ENCODE measurements around the gene FASLG.
"Not testable (repeated sequence)": the region's sequence is repeated elsewhere in the genome, so short reads cannot be mapped to it uniquely, and the experiment has no call there.

The FASLG gene

GRCh38 chr1:172658871-172659453 lies at the start of gene FASLG:
Gene FASLG (plus strand): TSS chr1:172659103. CDS start chr1:172659202, 99 bp downstream.
- no peak for DNase-seq (ENCODE audit: low spot score)

DNA sequence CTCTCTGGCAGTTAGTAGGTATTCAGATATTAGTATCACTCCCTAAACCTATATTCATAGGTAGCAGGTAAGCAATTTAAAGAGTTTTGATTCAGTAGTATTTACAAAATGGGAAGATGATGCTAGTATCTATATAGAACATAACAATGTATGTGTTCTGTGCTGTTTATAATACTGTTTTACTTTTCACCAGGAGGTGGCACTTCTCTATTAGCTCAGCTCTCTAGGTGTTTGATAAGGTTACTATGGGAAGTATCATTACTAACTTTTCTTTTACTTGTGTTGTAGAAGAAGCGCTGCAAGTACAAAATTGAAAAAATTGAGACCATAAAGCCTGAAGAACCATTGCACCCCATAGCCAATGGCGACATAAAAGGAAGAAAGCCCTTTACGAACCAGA lies 49.4 kb upstream of the FASLG start:
- DNase-seq (ENCODE audit: low spot score) = peak; percentile 35

- DNase-seq (ENCODE audit: low spot score) = no peak
These were observed 46.4 kb upstream of the FASLG start for GRCh38 chr1:172612478-172612877.

DNA sequence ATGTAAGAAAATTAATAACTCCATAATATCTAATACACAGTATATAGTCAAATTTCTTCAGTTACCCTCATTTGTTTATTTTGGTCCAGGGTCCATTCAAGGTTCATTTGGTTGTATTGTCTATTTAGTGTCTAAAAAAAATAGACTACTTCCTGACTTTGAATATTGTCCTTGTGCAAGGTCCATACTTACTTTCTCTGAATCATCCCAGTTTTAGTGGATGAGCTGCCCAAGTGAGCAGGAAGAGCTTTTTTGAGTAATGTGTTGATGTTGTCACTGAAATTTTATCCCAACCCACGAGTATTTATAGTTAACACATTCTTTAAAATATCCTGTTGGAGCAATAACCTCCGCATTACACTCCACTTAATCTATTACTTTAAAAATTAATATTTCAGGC lies 45.6 kb upstream of the FASLG start:
- no peak for DNase-seq (ENCODE audit: low spot score)

GRCh38 chr1:172616195-172616594 lies 42.7 kb upstream of the FASLG start:
- DNase-seq (ENCODE audit: low spot score) = no peak

- DNase-seq (ENCODE audit: low spot score) = no peak
These were observed 42.3 kb upstream of the FASLG start for GRCh38 chr1:172616636-172617035.

DNA sequence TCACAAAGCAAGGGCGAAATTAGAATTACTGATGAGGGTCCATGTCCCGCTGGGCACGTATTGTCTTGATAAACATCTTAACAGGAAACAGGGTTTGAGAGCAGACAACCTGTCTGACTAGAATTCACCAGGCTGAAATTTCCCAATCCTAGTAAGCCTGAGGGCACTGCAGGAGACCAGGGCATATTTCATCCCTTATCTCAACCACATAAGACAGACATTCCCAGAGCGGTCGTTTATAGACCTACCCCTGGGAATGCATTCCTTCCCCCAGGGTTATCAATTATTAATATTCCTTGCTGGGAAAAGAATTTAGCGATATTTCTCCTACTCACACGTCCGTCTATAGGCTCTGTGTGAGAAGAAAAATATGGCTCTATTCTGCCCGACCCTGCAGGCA lies 38.3 kb upstream of the FASLG start:
- not testable (repeated sequence) for DNase-seq (ENCODE audit: low spot score)

GRCh38 chr1:172622541-172622940 lies 36.4 kb upstream of the FASLG start:
- DNase-seq (ENCODE audit: low spot score) = no peak

GRCh38 chr1:172623748-172624147 lies 35.2 kb upstream of the FASLG start:
- DNase-seq (ENCODE audit: low spot score) = no peak

GRCh38 chr1:172626845-172627244 lies 32.1 kb upstream of the FASLG start:
- DNase-seq (ENCODE audit: low spot score) = no peak

DNA sequence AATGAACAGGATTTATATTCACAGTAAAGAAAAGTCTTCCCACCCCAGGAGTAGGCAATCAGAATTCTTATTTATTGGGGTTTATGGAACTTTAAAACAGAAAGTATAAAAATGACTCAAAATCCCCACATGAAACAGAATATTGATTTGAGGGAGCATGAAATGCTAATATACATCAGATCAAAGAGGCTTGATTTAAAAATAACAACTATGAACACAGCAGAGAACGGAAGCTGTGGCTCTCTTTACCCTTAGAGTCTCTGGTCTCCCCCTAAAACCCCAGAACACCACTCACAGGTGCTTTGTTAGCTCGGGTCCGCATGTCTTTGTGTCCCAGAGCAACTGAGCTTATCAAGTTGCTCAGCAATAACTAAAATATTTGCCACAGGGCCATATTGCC lies 31.2 kb upstream of the FASLG start:
- DNase-seq (ENCODE audit: low spot score) = no peak

DNA sequence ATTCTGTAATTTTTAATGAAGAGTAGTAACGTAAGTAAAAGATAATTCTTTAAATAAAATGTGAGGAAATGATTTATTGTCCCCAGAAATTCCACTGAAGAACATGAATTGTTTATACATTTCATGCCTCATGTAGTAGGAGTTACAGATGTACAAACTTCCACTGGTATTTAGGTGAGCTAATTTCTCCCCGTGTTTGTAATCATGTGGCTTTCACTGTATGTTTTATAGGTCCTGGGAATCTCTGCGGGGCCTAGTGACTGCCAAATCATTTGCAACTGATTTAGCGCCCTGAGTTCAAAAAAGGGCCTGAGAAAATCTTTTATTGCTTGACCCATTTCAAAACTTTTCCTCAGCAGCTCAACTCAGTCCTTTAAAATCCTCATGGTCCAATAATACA lies 30.5 kb upstream of the FASLG start:
- DNase-seq (ENCODE audit: low spot score) = no peak

- no peak for DNase-seq (ENCODE audit: low spot score)
These were observed 29.7 kb upstream of the FASLG start for GRCh38 chr1:172629170-172629569.

GRCh38 chr1:172629638-172630037 lies 29.3 kb upstream of the FASLG start:
- DNase-seq (ENCODE audit: low spot score) = no peak

DNA sequence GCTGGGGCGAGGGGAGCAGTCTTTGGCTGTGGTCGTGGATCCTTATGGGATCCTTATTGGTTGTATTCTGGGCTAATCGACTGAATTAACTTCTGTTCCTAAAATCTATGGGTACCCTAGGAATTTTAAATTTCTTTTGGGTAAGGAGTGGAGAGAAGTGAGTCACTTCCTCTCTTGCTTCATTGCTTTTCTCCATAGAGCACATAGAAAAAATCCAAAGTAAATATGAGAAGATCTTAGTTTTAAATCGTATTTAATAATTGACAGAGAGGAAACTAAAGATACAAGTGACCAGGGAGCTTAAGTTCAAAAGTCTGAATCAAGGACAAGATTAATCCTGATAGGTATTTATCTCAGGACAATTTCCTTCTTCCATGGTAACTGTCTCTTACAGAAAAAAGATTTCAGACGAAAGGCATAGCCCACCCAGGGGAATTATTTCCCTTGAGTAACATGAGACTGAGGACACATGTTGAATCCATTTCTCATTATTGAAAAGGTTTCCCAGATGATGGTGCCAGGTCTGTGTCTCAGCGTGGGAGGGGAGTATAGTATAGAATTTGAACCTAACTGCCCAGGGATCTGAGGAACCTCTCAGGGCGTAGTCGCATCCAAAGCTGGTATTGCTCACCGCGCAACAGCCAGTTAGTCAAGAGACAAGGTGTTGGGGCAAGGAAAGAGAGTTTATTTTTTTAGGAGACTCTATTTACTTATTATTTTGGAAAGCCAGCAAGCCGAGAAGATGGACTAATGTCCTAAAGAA lies 28.7 kb upstream of the FASLG start:
- peak; percentile 60 for DNase-seq (ENCODE audit: low spot score)

- DNase-seq (ENCODE audit: low spot score) = peak; percentile 46
These were observed 28.0 kb upstream of the FASLG start for GRCh38 chr1:172630868-172631267.

DNA sequence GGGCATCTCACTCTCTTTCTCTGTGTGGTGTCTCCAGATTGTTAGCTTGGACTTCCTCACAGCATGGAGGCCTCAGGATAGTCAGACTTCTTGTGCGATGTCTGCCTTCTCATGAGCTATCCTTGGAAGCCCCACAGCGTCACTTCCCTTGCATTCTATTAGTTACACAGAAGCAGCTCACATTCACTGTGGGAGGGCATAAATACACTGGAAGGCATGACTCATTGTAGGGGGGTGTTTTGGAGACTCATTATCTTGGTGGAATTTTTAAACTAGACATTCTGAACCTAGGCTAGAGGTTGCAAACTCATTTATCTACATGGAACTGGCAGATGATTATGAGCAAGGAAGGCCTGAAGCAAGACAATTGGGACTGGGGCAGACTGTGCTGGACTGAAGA lies 21.4 kb upstream of the FASLG start:
- DNase-seq (ENCODE audit: low spot score) = peak; percentile 97

DNA sequence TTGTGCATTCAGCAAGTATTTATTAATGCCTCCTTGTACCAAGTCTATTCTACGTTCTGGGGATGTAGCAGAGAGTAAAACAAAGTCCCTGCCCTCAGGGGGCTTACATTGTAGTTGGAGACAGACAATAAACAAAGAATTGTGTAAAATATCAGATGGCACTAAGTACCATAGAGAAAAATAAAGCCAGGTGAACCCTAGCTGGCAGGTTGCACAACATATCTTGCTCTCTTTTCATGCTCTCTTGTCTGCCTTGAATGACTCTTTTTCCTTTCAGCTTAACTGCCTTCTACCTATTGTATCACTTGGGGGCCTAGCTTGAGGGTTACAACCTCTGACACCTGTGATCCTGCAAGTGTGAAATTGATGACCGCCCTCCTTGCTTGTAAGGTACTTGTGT lies 20.7 kb upstream of the FASLG start:
- no peak for DNase-seq (ENCODE audit: low spot score)

GRCh38 chr1:172638885-172639831 lies 19.7 kb upstream of the FASLG start:
- DNase-seq (ENCODE audit: low spot score) = peak; percentile 99

DNA sequence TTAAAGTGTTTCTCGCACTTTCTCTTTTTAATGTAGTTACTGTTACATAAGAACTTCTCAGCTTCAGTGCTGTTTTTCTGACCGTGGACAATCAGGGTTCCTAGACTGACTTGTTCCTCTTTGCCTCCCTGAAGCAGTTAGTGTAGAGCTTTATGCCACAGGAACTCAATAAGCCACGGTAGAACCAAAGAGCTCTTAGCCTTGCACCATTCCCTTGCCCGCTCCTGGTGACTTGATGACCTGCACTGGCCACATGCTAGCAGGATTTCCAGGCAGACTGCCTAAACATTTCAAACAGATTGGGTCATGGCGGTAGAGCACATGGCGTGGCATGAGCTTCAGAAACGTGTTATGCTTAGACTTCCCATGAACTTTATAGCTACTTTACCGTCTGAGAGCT lies 18.8 kb upstream of the FASLG start:
- peak; percentile 50 for DNase-seq (ENCODE audit: low spot score)

GRCh38 chr1:172641492-172641891 lies 17.4 kb upstream of the FASLG start:
- DNase-seq (ENCODE audit: low spot score) = peak; percentile 19

DNA sequence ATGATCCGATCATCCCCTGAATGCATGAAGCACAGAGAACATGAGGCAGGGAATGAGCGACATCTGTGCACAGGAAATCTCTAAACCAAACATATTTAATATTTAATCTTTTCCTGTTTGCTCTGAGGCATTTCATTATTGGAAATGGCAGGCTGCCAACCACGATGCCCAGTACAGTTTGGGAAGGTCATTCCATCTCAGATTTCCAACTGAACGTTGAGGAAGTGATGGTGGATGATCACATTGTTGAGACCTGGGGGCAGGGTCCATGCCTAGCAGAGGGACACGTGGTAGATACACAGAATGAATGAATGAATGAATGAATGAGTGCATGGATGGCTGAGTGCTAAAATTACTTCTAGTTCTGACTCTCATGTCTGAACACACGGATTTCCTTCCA lies 15.9 kb upstream of the FASLG start:
- DNase-seq (ENCODE audit: low spot score) = peak; percentile 89

- DNase-seq (ENCODE audit: low spot score) = no peak
These were observed 12.2 kb upstream of the FASLG start for GRCh38 chr1:172646653-172647052.
